BJ (cell line): ENCODE measurements around the gene CAB39L. TPM values are rescaled to one million over a fixed set of nuclear protein-coding genes. Genes with fewer than 3 reads are reported as not detected.

ENCODE experiments used
- CTCF ChIA-PET: fragments of 350-600 bp; formaldehyde crosslinking; extraction: SDS; loops from one replicate; lab custom pipeline; 2021; ENCODE audit warnings: antibody characterized with exemption, inconsistent platforms; lab: Yijun Ruan, JAX
- POLR2A ChIA-PET: fragments of 300-600 bp; sonication (Branson Sonifier 250); formaldehyde crosslinking; extraction: SDS; loops from one replicate; lab custom pipeline; 2021; ENCODE audit warnings: antibody characterized with exemption; lab: Charles Lee
- DNase-seq: peaks from one replicate; pipeline ENCODE4 v3.0.0-alpha.2; 2011; ENCODE audit warnings: low read depth
- H3K27me3 ChIP-seq: 2 replicates; pipeline ENCODE4 v1.6.0; 2011; ENCODE audit warnings: low read length; ENCODE audit not compliant: control insufficient read depth, insufficient read depth
- H3K36me3 ChIP-seq: 2 replicates; pipeline ENCODE4 v1.5.1; 2011; ENCODE audit warnings: low read length; ENCODE audit not compliant: control insufficient read depth, insufficient read depth
- H3K4me3 ChIP-seq: 2 replicates; pipeline ENCODE4 v1.5.1; 2011; ENCODE audit warnings: low read depth, mild to moderate bottlenecking, control low read depth, low read length
- polyA plus RNA-seq: library from polyadenylated mRNA; depleted of rRNA; stranded (reverse); fragments of >200 nt; gene quantifications from 2 replicates; pipeline ENCODE4 v1.2.3, GENCODE V29; 2011
- TF ChIP-seq, protein P1 (sequence below): IDR thresholded peaks from 2 replicates; pipeline ENCODE4 v1.5.1; 2011; ENCODE audit warnings: low read depth, mild to moderate bottlenecking, control low read depth, inconsistent platforms, low read length, moderate library complexity; ENCODE audit not compliant: insufficient read depth

The CAB39L gene
- polyA plus RNA-seq, 1 experiment, result 6.5 TPM

DNA sequence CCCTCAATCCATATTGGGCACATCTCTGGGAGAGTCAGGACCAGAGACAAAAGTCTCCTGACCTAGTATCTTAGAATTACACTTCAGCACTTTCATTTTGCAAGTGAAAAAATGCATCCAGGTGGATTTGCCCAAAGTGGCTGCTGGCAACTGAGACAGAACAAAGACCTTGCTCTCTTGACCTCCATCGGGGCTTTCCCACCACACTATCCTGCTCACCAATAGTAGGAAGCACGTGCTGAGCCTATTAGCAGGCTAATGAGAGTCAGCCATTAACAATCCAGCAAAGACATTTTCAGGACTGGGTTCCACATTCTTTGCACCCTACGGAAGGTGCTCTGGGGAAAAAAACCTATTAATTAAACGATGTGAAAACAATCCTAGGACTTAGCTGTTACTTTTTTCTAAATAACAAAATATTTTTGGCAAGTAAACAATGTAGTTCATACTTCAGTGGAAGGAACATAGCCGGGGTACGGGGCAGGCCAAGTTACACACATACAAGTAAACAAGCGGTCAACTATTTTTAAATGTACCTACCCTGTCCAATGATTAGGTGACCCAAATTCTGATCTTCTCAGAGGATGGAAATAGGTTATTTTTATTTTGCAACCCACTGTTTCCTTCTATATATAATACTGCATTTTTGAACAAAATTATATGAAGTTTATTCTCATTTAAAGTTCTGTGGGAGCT lies 117.5 kb downstream of the CAB39L start:
- TF ChIP-seq, protein P1, sequence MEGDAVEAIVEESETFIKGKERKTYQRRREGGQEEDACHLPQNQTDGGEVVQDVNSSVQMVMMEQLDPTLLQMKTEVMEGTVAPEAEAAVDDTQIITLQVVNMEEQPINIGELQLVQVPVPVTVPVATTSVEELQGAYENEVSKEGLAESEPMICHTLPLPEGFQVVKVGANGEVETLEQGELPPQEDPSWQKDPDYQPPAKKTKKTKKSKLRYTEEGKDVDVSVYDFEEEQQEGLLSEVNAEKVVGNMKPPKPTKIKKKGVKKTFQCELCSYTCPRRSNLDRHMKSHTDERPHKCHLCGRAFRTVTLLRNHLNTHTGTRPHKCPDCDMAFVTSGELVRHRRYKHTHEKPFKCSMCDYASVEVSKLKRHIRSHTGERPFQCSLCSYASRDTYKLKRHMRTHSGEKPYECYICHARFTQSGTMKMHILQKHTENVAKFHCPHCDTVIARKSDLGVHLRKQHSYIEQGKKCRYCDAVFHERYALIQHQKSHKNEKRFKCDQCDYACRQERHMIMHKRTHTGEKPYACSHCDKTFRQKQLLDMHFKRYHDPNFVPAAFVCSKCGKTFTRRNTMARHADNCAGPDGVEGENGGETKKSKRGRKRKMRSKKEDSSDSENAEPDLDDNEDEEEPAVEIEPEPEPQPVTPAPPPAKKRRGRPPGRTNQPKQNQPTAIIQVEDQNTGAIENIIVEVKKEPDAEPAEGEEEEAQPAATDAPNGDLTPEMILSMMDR, result no peak
- CTCF ChIA-PET, result no interaction called here
- no peaks in the 10 kb centered on the region for H3K36me3 ChIP-seq
- POLR2A ChIA-PET, result no interaction called here
- H3K4me3 ChIP-seq, result no peak overlapping the region
- no peak for DNase-seq
- no peaks in the 10 kb centered on the region for H3K27me3 ChIP-seq

DNA sequence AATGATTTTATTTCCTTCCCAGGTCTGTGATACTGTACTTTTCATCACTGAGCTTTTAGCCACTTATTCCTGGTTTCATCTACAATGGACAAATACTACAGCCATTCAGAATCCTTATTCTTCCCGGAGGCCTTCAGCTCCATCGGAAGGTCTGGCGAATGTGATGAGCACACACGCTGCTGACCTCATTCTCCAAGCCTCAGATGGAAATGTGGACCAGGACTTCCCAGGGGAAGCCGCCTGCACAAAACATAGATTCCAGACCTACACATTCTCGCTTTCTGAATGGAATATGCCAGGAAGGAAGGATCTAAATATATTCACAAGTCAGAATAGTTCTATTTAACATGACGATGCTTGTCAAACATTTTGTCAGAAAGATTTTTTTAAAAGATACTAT lies 120.5 kb downstream of the CAB39L start:
- no peaks in the 10 kb centered on the region for H3K36me3 ChIP-seq
- no peak overlapping the region for H3K4me3 ChIP-seq
- TF ChIP-seq, protein P1, result no peak
- no peaks in the 10 kb centered on the region for H3K27me3 ChIP-seq
- ChIA-PET POLR2A (no interaction called here), CTCF (interaction anchor here (2.0 kb wide), 1 partner anchor 9 kb away, joined by 5 read pairs; no protein-coding TSS in a partner anchor)
- no peak for DNase-seq

DNA sequence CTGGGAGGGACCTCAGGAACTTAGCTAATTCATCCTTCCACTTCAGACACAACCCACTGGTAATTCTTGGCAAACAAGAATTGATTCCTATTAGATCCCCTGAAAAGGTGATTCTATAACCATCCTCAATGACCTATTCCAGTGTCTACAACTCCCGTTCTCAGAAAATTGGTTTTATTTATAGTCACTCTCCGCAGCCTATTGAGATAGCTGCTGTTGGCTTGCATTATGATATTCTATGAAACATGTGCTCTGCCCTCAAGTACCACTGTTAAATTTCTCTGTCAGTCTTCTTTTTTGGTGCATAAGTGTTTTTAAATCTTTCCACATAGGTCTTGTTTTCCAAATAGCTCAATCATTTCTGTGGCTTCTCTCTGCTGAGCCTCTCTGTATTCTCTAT lies 121.2 kb downstream of the CAB39L start:
- TF ChIP-seq, protein P1, result no peak
- Histone ChIP-seq H3K36me3 (no peaks in the 10 kb centered on the region), H3K27me3 (no peaks in the 10 kb centered on the region), H3K4me3 (no peak overlapping the region)
- CTCF ChIA-PET, result interaction anchor here (1.3 to 2.0 kb wide), 3 partner anchors 8 to 114 kb away, joined by 3 to 5 read pairs (median 5); no protein-coding TSS in a partner anchor
- POLR2A ChIA-PET, result no interaction called here
- no peak for DNase-seq

DNA sequence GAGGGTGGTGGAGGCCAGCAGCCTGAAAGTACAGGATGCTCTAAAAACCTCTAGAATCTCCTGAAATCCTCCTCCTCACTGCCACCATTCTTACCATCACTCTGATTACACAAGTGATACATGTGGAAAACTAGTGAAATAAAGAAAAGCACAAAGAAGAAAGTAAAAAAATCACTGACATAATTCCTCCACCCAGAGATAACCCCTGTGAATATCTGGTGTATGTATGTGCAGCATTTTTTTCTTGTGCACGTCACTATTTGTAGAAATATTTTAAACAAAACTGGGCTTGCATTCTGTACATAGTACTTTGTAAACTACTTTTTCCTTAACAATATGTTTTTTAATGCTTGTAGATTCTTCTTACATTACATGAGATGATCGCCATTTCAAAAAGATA lies 122.9 kb downstream of the CAB39L start:
- CTCF ChIA-PET, result interaction anchor here (0.6 to 1.1 kb wide), 3 partner anchors 9 to 223 kb away, joined by 3 to 5 read pairs (median 3); no protein-coding TSS in a partner anchor
- TF ChIP-seq, protein P1, result no peak
- no peaks in the 10 kb centered on the region for H3K27me3 ChIP-seq
- DNase-seq, result no peak
- H3K4me3 ChIP-seq, result no peak overlapping the region
- POLR2A ChIA-PET, result no interaction called here
- no peaks in the 10 kb centered on the region for H3K36me3 ChIP-seq

DNA sequence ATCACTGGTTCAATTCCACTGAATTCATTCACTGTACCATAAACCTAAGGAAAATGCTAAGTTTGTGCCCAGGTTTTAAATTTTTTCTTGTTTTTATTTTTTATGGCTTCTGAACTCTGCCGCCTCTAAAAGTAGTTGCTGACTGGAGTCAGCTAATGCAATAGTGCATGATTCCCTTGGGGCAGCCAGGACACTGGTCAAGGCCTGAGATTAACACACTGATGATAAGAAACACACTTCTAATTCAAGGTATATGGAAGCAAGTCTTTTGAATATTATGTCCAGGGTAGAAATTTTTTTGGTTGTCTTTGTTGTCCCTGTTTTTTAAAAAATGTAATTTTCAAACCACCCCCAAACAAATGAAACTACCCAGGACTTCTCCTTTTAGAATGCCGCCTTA lies 123.9 kb downstream of the CAB39L start:
- POLR2A ChIA-PET, result no interaction called here
- no peak overlapping the region for H3K4me3 ChIP-seq
- H3K27me3 ChIP-seq, result no peaks in the 10 kb centered on the region
- CTCF ChIA-PET, result no interaction called here
- TF ChIP-seq, protein P1, result no peak
- DNase-seq, result no peak
- H3K36me3 ChIP-seq, result no peaks in the 10 kb centered on the region
